Ovary (tissue), 9 donors: ENCODE measurements around the gene PADI6. TPM values are rescaled to one million over a fixed set of nuclear protein-coding genes. Genes with fewer than 3 reads are reported as not detected.

ENCODE experiments used
- DNase-seq, 5 donors: peaks; one replicate each; pipeline ENCODE4 v3.0.0-alpha.2; 2019 to 2020
- H3K27ac ChIP-seq, 2 donors: fragments of 200-600 bp; one replicate each; pipeline versions ENCODE4 v1.5.1 to v1.8.0; 2019 to 2022
- H3K27me3 ChIP-seq: fragments of 200-600 bp; one replicate; pipeline ENCODE4 v1.8.0; 2022
- H3K36me3 ChIP-seq: fragments of 200-600 bp; sonication (generic); one replicate; pipeline ENCODE4 v1.5.1; 2019
- H3K4me1 ChIP-seq: one replicate; pipeline ENCODE4 v1.8.1; 2013; ENCODE audit warnings: mild to moderate bottlenecking, moderate library complexity; ENCODE audit not compliant: insufficient read depth
- H3K4me3 ChIP-seq: fragments of 200-600 bp; sonication (generic); one replicate; pipeline ENCODE4 v1.5.1; 2017
- H3K9me3 ChIP-seq, 2 donors: fragments of 200-600 bp in 1 of 2; sonication (generic) in 1 of 2; one replicate each; pipeline versions ENCODE4 v1.5.1 to v1.8.1; 2013 to 2019; ENCODE audit warnings: mild to moderate bottlenecking in 1 of 2, moderate library complexity in 1 of 2
- CTCF ChIP-seq, 3 donors: fragments of 450-650 bp in 2 of 3; fragments of 200-600 bp in 1 of 3; IDR thresholded peaks; one replicate each; pipeline versions ENCODE4 v1.5.1 to v1.8.0; 2016 to 2022; ENCODE audit warnings: antibody characterized with exemption in 3 of 3, mild to moderate bottlenecking in 1 of 3
- EP300 ChIP-seq: sonication (generic); formaldehyde crosslinking; IDR thresholded peaks from one replicate; pipeline ENCODE4 v1.6.1; 2017; ENCODE audit warnings: antibody characterized with exemption
- POLR2A ChIP-seq: fragments of 450-650 bp; IDR thresholded peaks from one replicate; pipeline ENCODE4 v1.6.1; 2017; ENCODE audit warnings: antibody characterized with exemption, mild to moderate bottlenecking, moderate library complexity
- WGBS, 3 donors: extraction: QIAGEN DNeasy Blood & Tissue Kit in 1 of 3; methylation state at CpG; one replicate each; pipeline versions ENCODE4 v1.1.5 to v1.1.7; 2013 to 2017; 5-methylcytosine and 5-hydroxymethylcytosine counted together
- intact Hi-C, 4 donors: fragments of 100-400 bp; cut with DNase I; formaldehyde crosslinking; loops; one replicate each; pipeline versions ENCODE4 v1.11.0 to v1.15.1; 2022 to 2023
- polyA plus RNA-seq, 2 donors: library from polyadenylated mRNA; stranded (reverse); fragments of 200-250 nt in 1 of 2; fragments of 350-450 nt in 1 of 2; fragmentation: Illumina TruSeq in 1 of 2; extraction: RNeasy Lipid Tissue Mini Kit (QIAGEN cat#74804) in 1 of 2; gene quantifications; one replicate each; pipeline ENCODE4 v1.2.3, GENCODE V29; 2013 to 2014
- total RNA-seq, 7 donors: library from RNA; depleted of rRNA in 2 of 7; stranded (reverse); fragments of >200 nt in 2 of 7; fragmentation: NEBNext Ultra II Directional in 3 of 7; extraction: Animal tissue kit (Norgen Biotek cat#: 25700) in 3 of 7; gene quantifications; one replicate each; pipeline versions ENCODE4 v1.1.0 to v1.2.4, GENCODE V29; 2016 to 2023
- donor health status: DM: no; HTN: no; CAD: no; lungs with moderate emphysema.
- donor health status: DM: no; HTN: no; CAD: no.
- donor health status: Bipolar disorder and iron deficiency.
- donor health status: DM: yes; HTN: yes; CAD: no.
- donor health status: DM: no; HTN: no; CAD: no.
- donor health status: DM: yes; HTN: yes; CAD: no.

PADI6 gene
- total and polyA plus RNA-seq, 9 donors, result 0.10 to 4.3 (median 0.18) TPM; not detected in 6

- Histone ChIP-seq H3K4me1 (no peaks in the 10 kb centered on the region), H3K36me3 (no peaks in the 10 kb centered on the region), H3K27ac (no peak overlapping the region), H3K4me3 (no peak overlapping the region), H3K27me3 (no peaks in the 10 kb centered on the region), H3K9me3 (no peaks in the 10 kb centered on the region)
- intact Hi-C loops, result no loop called here
- no peak for DNase-seq
- TF ChIP-seq CTCF (IDR thresholded peaks at IDR 0.05), result no peak
- WGBS, 3 donors, result 70 to 73% (median 72%) methylated on average over 17 to 18 of the region's 18 CpGs
These were observed 959 bp downstream of the PADI6 start for GRCh38 chr1:17372955-17373354.

- Histone ChIP-seq H3K4me1 (no peaks in the 10 kb centered on the region), H3K9me3 (no peaks in the 10 kb centered on the region), H3K27me3 (no peaks in the 10 kb centered on the region), H3K27ac (no peak overlapping the region), H3K36me3 (no peaks in the 10 kb centered on the region), H3K4me3 (no peak overlapping the region)
- intact Hi-C loops, result no loop called here
- DNase-seq, result no peak
- 95 to 96% (median 96%) methylated on average over 10 of the region's 10 CpGs for WGBS, 3 donors
- no peak for TF ChIP-seq POLR2A
- no peak for TF ChIP-seq CTCF (IDR thresholded peaks at IDR 0.05)
- no peak for TF ChIP-seq EP300
These were observed 3.7 kb downstream of the PADI6 start for GRCh38 chr1:17375651-17376050.

GRCh38 chr1:17377325-17377953, 5.4 kb downstream of the PADI6 start:
- Histone ChIP-seq H3K36me3 (no peaks in the 10 kb centered on the region), H3K27ac (no peak overlapping the region), H3K4me3 (no peak overlapping the region), H3K4me1 (no peaks in the 10 kb centered on the region), H3K9me3 (no peaks in the 10 kb centered on the region), H3K27me3 (no peaks in the 10 kb centered on the region)
- DNase-seq, result no peak
- 22 to 26% (median 25%) methylated on average over 16 of the region's 16 CpGs for WGBS, 3 donors
- TF ChIP-seq CTCF (IDR thresholded peaks at IDR 0.05) (no peak), EP300 (no peak), POLR2A (no peak)
- intact Hi-C loops, result no loop called here

GRCh38 chr1:17381161-17381560, 9.2 kb downstream of the PADI6 start:
- H3K27me3 ChIP-seq, result no peaks in the 10 kb centered on the region
- no peak overlapping the region for H3K27ac ChIP-seq
- DNase-seq, result no peak
- H3K4me3 ChIP-seq, result no peak overlapping the region
- no peaks in the 10 kb centered on the region for H3K9me3 ChIP-seq
- WGBS, 3 donors, result 76 to 93% (median 83%) methylated on average over 2 of the region's 2 CpGs
- no peak for TF ChIP-seq EP300
- no peak for TF ChIP-seq CTCF (IDR thresholded peaks at IDR 0.05)
- no peak for TF ChIP-seq POLR2A
- H3K4me1 ChIP-seq, result no peaks in the 10 kb centered on the region
- H3K36me3 ChIP-seq, result no peaks in the 10 kb centered on the region
- intact Hi-C loops, result no loop called here
